ENCODE data around the gene MDFIC.

The MDFIC gene

DNA sequence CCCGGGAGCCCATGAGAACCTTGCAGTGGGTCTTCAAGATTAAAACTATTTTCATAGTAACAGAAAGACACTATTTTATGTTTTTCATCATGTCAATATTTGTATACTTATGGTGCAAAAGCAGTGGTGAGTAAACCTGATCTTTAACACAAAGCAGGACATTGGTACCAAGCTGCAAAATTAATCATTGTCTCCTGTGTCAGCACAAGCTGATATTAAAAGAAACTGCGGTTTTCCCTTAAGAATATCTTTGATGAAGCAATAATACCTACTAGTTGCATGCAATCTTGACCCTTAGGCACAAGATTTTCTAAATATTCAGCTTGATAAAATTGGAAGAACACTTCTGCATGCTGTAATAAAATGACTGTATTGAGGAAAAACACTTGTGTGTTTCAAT, 121.7 kb downstream of the MDFIC start:
- no peak for DNase-seq

DNA sequence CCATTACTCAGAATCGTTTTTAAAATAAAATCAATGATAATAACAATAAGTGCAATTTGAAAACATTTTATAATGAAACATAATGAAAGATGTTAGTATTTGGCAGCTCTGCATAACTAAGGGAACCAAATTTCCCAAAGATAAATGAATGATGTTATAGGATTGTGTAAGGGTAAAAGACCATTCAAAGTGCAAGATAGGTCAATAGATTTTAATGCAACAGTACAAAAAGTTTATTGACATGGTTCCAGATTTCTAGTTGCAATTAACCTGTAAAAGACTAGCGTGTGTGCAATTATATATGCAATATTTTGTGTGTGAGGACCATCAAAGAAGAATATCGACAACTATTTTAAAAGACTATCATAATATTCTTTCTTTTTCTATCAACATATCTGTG, 122.3 kb downstream of the MDFIC start:
- no peak for DNase-seq

DNA sequence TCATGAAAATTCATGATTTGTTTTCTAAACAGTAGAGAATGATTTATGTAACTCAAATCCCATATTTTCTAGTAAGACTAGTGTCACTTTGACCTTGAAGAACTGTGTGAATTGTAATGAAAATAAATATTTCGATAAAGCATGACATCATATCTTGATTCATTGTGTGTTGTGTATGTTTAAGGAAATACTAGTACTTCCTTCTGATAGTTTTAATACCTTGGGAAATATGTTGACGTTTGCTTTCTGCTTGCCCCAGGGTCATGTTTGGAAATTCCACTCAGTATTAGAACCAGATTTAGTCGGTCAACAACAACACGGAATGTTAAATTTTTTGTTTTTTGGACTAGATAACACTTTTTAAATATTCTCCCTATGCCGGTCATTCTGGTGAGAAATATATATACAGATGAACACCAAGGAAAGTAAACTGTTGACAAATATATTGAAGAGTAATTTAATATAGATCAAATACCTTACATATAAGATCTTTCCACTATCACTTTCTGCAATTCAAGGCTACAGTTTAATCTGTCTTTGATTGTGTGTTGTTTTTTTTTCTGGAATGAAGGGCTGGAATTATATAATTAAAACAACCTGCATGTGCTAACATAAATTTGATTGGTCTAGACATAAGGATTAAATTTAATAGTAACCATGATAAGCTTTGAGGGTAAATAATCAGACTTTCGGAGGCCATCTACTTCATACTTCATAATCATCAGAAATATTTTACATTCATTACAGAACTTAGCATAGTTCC, 126.2 kb downstream of the MDFIC start:
- no peak for DNase-seq

DNA sequence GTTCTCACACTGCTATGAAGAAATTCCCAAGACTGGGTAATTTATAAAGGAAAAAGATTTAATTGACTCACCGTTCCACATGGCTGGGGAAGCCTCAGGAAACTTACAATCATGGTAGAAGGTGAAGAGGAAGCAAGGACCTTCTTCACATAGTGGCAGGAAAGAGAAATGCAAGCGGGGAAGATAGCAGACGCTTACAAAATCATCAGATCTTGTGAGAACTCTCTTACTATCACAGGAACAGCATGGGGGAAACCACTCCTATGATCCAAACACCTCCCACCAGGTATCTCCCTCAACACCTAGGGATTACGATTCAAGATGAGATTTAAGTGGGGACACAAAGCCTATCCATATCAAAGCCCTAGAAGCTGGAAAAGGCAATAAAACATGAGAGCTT, 130.8 kb downstream of the MDFIC start:
- DNase-seq, result no peak

DNA sequence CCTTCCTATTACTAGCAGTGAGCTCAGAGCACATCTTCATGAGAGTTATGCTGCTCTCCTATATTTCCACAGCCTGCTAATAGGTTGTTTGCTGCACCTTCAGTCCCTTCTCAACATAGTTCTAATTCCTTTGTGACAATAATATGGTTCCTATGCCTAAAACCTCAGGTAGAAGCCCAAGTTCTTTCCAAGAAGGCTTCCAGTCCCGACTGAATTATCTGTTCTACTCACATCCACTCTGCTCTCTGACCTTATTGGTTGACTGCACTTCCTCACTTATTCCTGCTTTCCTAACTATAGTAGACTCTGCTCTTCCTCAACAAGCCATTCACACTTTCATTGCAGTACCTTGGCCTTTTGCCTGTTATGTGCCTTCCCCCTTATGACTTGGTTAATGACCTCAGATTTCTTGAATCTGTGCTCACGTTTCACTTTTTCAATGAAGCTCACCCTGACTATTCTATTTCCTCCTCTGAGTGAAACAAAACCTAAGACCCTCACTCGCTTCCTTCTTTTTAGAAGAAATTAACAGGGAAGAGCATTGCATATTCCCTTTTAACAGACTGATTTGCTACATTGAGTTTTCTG, 132.7 kb downstream of the MDFIC start:
- no peak for DNase-seq

DNA sequence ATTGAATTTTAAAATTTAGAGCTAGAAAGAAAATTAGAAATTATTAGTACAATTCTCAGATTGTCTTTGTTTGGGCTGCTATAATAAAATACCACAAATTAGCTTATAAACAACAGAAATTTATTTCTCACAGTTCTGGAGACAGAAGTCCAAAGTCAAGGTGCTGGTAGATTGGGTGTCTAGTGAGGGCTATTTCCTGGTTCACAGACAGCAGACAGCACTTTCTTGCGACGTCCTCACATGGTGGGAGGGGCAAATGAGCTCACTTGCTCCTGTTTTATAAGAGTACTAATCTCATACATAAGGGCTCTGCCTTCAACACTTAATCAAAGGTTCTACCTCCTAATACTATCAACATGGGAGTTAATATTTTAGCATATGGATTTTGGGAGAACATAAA, 134.1 kb downstream of the MDFIC start:
- DNase-seq, result no peak

DNA sequence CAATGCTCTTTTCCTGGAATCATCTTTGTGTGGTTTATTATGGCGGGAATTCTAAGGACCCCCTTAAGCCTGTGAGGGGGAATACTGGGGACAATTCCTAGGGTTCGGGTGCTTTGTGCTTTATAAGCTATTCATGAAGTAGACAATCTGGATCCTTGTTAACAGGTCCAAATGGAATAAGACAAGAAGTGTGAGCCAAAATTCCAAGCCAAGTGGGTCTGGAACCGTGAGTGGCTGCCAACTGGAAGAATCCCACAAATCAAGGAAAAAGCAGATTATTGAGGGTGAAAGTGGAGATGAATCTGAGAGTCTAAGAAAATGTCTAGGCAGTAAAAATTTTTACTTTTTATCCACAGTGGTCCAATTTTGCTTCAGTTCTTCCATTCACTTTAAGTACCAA, 136.8 kb downstream of the MDFIC start:
- no peak for DNase-seq

DNA sequence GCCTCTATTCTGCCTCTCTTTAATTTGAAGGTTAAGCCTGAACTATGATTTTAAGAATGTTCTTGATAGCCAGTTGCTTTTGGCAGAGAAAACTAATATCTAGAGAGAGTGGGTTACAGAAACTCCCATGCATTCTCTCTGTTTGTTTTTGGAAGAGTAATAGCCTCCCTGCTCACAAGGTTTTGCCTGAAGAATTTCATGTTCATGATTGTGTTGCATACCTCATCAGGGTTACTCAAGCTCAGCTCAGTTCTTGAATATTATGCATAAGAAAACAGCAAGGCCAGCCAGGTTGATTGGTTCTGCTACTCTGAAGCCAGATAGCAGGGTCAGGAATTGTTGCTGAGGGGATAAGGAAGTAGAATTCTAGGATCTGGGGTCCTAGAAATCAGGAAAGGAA, 137.4 kb downstream of the MDFIC start:
- DNase-seq, result no peak

DNA sequence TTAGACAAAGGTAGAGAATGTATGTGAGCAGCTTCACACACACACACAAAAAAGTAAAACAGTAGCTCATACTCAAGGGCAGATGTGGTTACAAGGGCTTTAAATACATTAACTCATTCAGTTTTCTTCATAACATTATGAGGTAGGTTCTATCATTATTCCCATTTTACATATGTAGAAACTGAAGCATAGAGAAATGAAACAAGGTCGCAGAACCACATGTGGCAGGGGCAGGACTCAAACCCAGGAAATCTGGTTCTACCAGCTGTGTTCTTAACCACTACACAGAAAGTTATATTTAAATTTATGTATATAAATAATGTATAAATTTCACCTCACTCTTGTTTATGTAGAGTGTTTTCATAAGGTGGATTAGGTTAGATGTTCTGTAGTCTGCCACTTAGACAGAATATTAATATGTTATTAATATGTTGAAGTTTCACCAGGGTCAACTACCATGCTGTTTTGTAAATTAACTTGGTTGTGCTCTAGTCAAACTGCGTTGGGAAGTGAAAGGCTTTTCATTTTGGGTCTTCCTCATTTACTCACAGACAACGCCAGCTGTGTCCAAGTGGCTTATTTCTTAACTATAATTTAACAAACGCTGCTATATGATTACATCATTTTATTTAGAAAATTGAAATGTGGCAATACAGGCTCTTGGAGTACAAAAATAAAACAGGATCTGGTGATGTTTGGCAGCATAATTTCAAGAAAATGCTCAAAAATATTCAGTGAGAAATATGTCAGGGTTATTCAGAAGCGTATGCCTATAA, 138.4 kb downstream of the MDFIC start:
- peak; percentile 43 for DNase-seq

DNA sequence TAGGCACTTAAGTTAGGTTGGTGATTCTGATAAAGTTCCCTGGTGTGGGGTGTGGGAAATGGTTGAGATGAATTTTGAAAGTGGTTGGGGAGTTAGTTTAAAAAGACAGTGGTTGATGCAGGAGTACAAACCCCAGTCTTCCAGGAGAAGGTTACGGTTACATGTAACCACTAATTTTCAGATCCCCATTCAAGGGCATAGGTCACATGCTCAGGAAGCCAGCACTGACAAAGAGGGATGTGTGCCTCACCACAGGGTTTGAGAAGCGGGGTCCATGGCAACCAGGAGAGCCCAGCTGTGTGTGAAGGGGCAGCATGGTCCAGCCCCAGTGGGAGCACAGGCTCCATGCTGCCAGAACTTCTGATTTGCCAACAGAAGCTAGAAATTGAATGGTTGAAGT, 144.2 kb downstream of the MDFIC start:
- no peak for DNase-seq

DNA sequence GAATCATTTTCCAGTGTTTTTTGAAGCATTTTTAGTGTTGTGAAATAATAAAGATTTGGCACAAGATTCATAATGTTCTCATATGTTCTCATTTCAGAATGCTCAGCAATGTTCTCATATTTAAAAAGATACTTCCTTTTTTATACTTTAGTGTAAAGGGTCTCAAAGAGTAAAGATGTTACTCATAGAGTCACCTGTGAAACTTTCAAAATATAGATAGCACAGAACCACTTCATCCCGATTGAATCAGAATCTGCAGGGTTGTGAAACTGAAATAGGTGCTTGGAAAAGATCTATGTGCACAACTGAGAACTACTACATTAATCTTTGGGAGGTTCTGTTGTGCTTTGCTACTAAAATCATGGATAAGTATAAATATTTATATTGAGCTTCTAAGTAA, 144.7 kb downstream of the MDFIC start:
- no peak for DNase-seq

DNA sequence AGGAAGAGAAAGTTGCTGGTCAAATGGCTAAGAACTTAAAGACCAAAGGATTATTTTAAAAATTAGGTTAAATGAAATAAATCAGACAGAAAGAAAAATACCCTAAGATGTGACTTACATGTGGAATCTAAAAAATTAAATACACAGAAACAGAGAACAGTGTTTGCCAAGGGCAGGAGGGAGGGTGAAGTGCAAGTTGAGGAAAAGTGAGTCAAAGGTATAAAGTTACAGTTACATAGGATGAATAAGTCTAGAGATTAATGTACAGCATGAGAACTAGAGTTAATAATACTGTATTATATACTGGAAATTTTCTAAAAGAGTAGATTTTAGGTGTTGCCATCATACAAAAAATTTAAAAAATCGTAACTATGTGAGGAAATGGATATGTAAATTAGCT, 146.3 kb downstream of the MDFIC start:
- DNase-seq, result no peak
